WTC11 (cell line): ENCODE results near the gene POLD1. TPM values are rescaled to one million over a fixed set of nuclear protein-coding genes. Genes with fewer than 3 reads are reported as not detected.

Experiments used
- ATAC-seq: fragments of 200-7000 bp; cut with Tn5 transposase; 2 replicates; pipeline ENCODE4 v1.10.0; 2021; ENCODE audit warnings: mild to moderate bottlenecking, moderate library complexity
- CTCF ChIA-PET: fragments of 300-600 bp; sonication (Branson Sonifier 250); formaldehyde crosslinking; loops from one replicate; lab custom pipeline; 2021; ENCODE audit warnings: antibody characterized with exemption; lab: Charles Lee
- POLR2A ChIA-PET: fragments of 350-600 bp; sonication (Branson Sonifier 250); formaldehyde crosslinking; loops from one replicate; lab custom pipeline; 2021; ENCODE audit warnings: antibody characterized with exemption; lab: Charles Lee
- DNase-seq: peaks from one replicate; pipeline ENCODE4 v3.0.0; 2021; ENCODE audit warnings: low spot score
- H3K27ac Mint-ChIP-seq: 2 replicates; pipeline ENCODE4 v1.8.0; 2021; ENCODE audit warnings: mixed read lengths
- H3K27me3 Mint-ChIP-seq: 2 replicates; pipeline ENCODE4 v1.8.0; 2021; ENCODE audit warnings: low read depth, mild to moderate bottlenecking, moderate library complexity, mixed read lengths
- H3K36me3 Mint-ChIP-seq: 2 replicates; pipeline ENCODE4 v1.8.0; 2021; ENCODE audit warnings: mixed read lengths
- H3K4me1 Mint-ChIP-seq: 2 replicates; pipeline ENCODE4 v1.8.0; 2022; ENCODE audit warnings: mixed read lengths
- H3K4me3 Mint-ChIP-seq: 2 replicates; pipeline ENCODE4 v1.8.0; 2021; ENCODE audit warnings: mild to moderate bottlenecking, moderate library complexity, mixed read lengths
- H3K9me3 Mint-ChIP-seq: 2 replicates; pipeline ENCODE4 v1.8.0; 2021; ENCODE audit warnings: mixed read lengths
- ATF1 ChIP-seq: sonication (generic); formaldehyde crosslinking; IDR thresholded peaks from 2 replicates; pipeline ENCODE4 v1.8.1; 2023; ENCODE audit warnings: mild to moderate bottlenecking, moderate library complexity, missing genetic modification reagents
- CBFB ChIP-seq: sonication (generic); formaldehyde crosslinking; IDR thresholded peaks from 2 replicates; pipeline ENCODE4 v1.8.1; 2022; ENCODE audit warnings: mild to moderate bottlenecking, low read depth, missing genetic modification reagents
- CDX4 ChIP-seq: fragments of 250-450 bp; sonication (Bioruptor Pico); IDR thresholded peaks from 2 replicates; pipeline ENCODE4 v1.9.0; 2021; ENCODE audit warnings: moderate library complexity, mild to moderate bottlenecking, inconsistent platforms, borderline replicate concordance
- CTCF ChIP-seq: fragments of 200-600 bp; IDR thresholded peaks from 2 replicates; pipeline ENCODE4 v1.8.0; 2022; ENCODE audit warnings: antibody characterized with exemption
- EMX1 ChIP-seq: fragments of 250-450 bp; sonication (Bioruptor Pico); IDR thresholded peaks from 2 replicates; pipeline ENCODE4 v1.8.0; 2021; ENCODE audit warnings: mild to moderate bottlenecking
- FOXJ3 ChIP-seq: sonication (generic); formaldehyde crosslinking; IDR thresholded peaks from 2 replicates; pipeline ENCODE4 v1.9.0; 2021; ENCODE audit warnings: missing genetic modification reagents, mild to moderate bottlenecking, borderline replicate concordance
- HMGA2 ChIP-seq: fragments of 250-450 bp; sonication (Bioruptor Pico); IDR thresholded peaks from 2 replicates; pipeline ENCODE4 v1.4.0; 2021; ENCODE audit warnings: mild to moderate bottlenecking, moderate library complexity
- IRF1 ChIP-seq: sonication (generic); formaldehyde crosslinking; IDR thresholded peaks from 2 replicates; pipeline ENCODE4 v1.8.0; 2023; ENCODE audit warnings: missing genetic modification reagents
- IRF2 ChIP-seq: sonication (generic); formaldehyde crosslinking; IDR thresholded peaks from 2 replicates; pipeline ENCODE4 v1.8.0; 2022; ENCODE audit warnings: low read depth, missing genetic modification reagents, borderline replicate concordance
- JUN ChIP-seq: sonication (generic); formaldehyde crosslinking; IDR thresholded peaks from 2 replicates; pipeline ENCODE4 v1.8.0; 2023; ENCODE audit warnings: mild to moderate bottlenecking, missing genetic modification reagents
- KAT7 ChIP-seq: sonication (generic); formaldehyde crosslinking; IDR thresholded peaks from 2 replicates; pipeline ENCODE4 v1.8.1; 2023; ENCODE audit warnings: missing genetic modification reagents, mild to moderate bottlenecking, borderline replicate concordance
- NFATC4 ChIP-seq: fragments of 250-450 bp; sonication (Bioruptor Pico); IDR thresholded peaks from 2 replicates; pipeline ENCODE4 v1.9.0; 2021; ENCODE audit warnings: mild to moderate bottlenecking
- NR3C1 ChIP-seq: sonication (generic); formaldehyde crosslinking; conservative IDR thresholded peaks from 2 replicates; pipeline ENCODE4 v1.8.1; 2023; ENCODE audit warnings: low read depth, mild to moderate bottlenecking, missing genetic modification reagents
- PRDM15 ChIP-seq: sonication (generic); formaldehyde crosslinking; IDR thresholded peaks from 2 replicates; pipeline ENCODE4 v1.8.0; 2022; ENCODE audit warnings: missing genetic modification reagents
- PREB ChIP-seq: sonication (generic); formaldehyde crosslinking; IDR thresholded peaks from 2 replicates; pipeline ENCODE4 v1.8.1; 2022; ENCODE audit warnings: mild to moderate bottlenecking, missing genetic modification reagents, moderate library complexity, borderline replicate concordance
- SMAD4 ChIP-seq: sonication (generic); formaldehyde crosslinking; IDR thresholded peaks from 2 replicates; pipeline ENCODE4 v1.8.0; 2022; ENCODE audit warnings: mild to moderate bottlenecking, missing genetic modification reagents
- TCF7 ChIP-seq: sonication (generic); formaldehyde crosslinking; IDR thresholded peaks from 2 replicates; pipeline ENCODE4 v1.8.0; 2022; ENCODE audit warnings: mild to moderate bottlenecking, low read depth, missing genetic modification reagents, moderate library complexity
- TEAD4 ChIP-seq: sonication (generic); formaldehyde crosslinking; IDR thresholded peaks from 2 replicates; pipeline ENCODE4 v1.8.0; 2022; ENCODE audit warnings: mild to moderate bottlenecking, missing genetic modification reagents
- TP53 ChIP-seq: sonication (generic); formaldehyde crosslinking; IDR thresholded peaks from 2 replicates; pipeline ENCODE4 v1.8.1; 2023; ENCODE audit warnings: mild to moderate bottlenecking, missing genetic modification reagents
- ZMAT4 ChIP-seq: fragments of 250-450 bp; sonication (Bioruptor Pico); IDR thresholded peaks from 2 replicates; pipeline ENCODE4 v1.9.0; 2021; ENCODE audit warnings: mild to moderate bottlenecking
- ZNF138 ChIP-seq: sonication (generic); formaldehyde crosslinking; conservative IDR thresholded peaks from 2 replicates; pipeline ENCODE4 v1.8.1; 2022; ENCODE audit warnings: mild to moderate bottlenecking, moderate library complexity, missing genetic modification reagents
- ZNF416 ChIP-seq: fragments of 250-450 bp; sonication (Bioruptor Pico); IDR thresholded peaks from 2 replicates; pipeline ENCODE4 v1.9.0; 2021; ENCODE audit warnings: mild to moderate bottlenecking, inconsistent platforms
- ZNF671 ChIP-seq: fragments of 250-450 bp; sonication (Bioruptor Pico); IDR thresholded peaks from 2 replicates; pipeline ENCODE4 v1.8.0; 2021; ENCODE audit warnings: mild to moderate bottlenecking
- ZSCAN18 ChIP-seq: fragments of 250-450 bp; sonication (Bioruptor Pico); IDR thresholded peaks from 2 replicates; pipeline ENCODE4 v2.1.2; 2022; ENCODE audit warnings: mild to moderate bottlenecking, moderate library complexity
- total RNA-seq: library from RNA; stranded (reverse); gene quantifications from 3 replicates; pipeline ENCODE4 v1.2.3, GENCODE V29; 2021

POLD1 gene
- total RNA-seq, 1 experiment from 2014 or later = 163 TPM

GRCh38 chr19:50340331-50340730 lies 43.8 kb upstream of the POLD1 start:
- no peak overlapping the region for H3K27ac Mint-ChIP-seq
- peaks cover 20% of the 10 kb centered on the region for H3K9me3 Mint-ChIP-seq
- no peak for TF ChIP-seq KAT7 (CRISPR knock-in tag)
- no peak for TF ChIP-seq JUN (CRISPR knock-in tag)
- no peak for TF ChIP-seq EMX1 (CRISPR knock-in tag)
- ChIA-PET POLR2A (no interaction called here), CTCF (interaction anchor here (1.8 kb wide), 1 partner anchor 17 kb away, joined by 7 read pairs; no protein-coding TSS in a partner anchor)
- peaks cover 6% of the 10 kb centered on the region for H3K4me1 Mint-ChIP-seq
- H3K4me3 Mint-ChIP-seq = no peak overlapping the region
- ATAC-seq (no peak), DNase-seq (no peak)
- peaks cover 22% of the 10 kb centered on the region for H3K27me3 Mint-ChIP-seq
- peaks cover 32% of the 10 kb centered on the region for H3K36me3 Mint-ChIP-seq

- ChIA-PET POLR2A (no interaction called here), CTCF (interaction anchor here (1.8 kb wide), 1 partner anchor 16 kb away, joined by 7 read pairs; no protein-coding TSS in a partner anchor)
- no peak for DNase-seq
- ATAC-seq = no peak
- Mint-ChIP-seq H3K4me1 (no peaks in the 10 kb centered on the region), H3K36me3 (peaks cover 37% of the 10 kb centered on the region), H3K27me3 (peaks cover 16% of the 10 kb centered on the region), H3K4me3 (no peak overlapping the region), H3K27ac (no peak overlapping the region), H3K9me3 (peaks cover 22% of the 10 kb centered on the region)
- TF ChIP-seq ZNF138 (CRISPR knock-in tag) (no peak), ZMAT4 (CRISPR knock-in tag) (no peak), NR3C1 (CRISPR knock-in tag) (no peak), ZNF671 (CRISPR knock-in tag) (no peak), IRF1 (CRISPR knock-in tag) (no peak), ZSCAN18 (CRISPR knock-in tag) (no peak), NFATC4 (CRISPR knock-in tag) (no peak), TP53 (CRISPR knock-in tag) (no peak), TCF7 (no peak), IRF2 (no peak), SMAD4 (CRISPR knock-in tag) (no peak), ATF1 (no peak), PREB (CRISPR knock-in tag) (no peak), ZNF416 (no peak), CDX4 (CRISPR knock-in tag) (no peak)
Measured at GRCh38 chr19:50341091-50341564, 43.0 kb upstream of the POLD1 start.

GRCh38 chr19:50344661-50345318 lies 39.4 kb upstream of the POLD1 start:
- H3K36me3 Mint-ChIP-seq = peaks cover 27% of the 10 kb centered on the region
- ChIA-PET CTCF (interaction anchor here (1.0 kb wide), 1 partner anchor 24 kb away, joined by 3 read pairs; no protein-coding TSS in a partner anchor), POLR2A (no interaction called here)
- peaks cover 4% of the 10 kb centered on the region for H3K27me3 Mint-ChIP-seq
- H3K9me3 Mint-ChIP-seq = peaks cover 20% of the 10 kb centered on the region
- H3K4me1 Mint-ChIP-seq = no peaks in the 10 kb centered on the region
- no peak overlapping the region for H3K27ac Mint-ChIP-seq
- DNase-seq (no peak), ATAC-seq (no peak)
- H3K4me3 Mint-ChIP-seq = no peak overlapping the region
- TF ChIP-seq PRDM15 (CRISPR knock-in tag) = no peak
- no peak for TF ChIP-seq FOXJ3 (CRISPR knock-in tag)
- no peak for TF ChIP-seq CTCF
- no peak for TF ChIP-seq HMGA2 (CRISPR knock-in tag)
- no peak for TF ChIP-seq TEAD4 (CRISPR knock-in tag)
- TF ChIP-seq CBFB (CRISPR knock-in tag) = no peak
